ENCODE results near the gene NRXN3. TPM values are rescaled to one million over a fixed set of nuclear protein-coding genes. Genes with fewer than 3 reads are reported as not detected.

NRXN3 gene
- total RNA-seq, 2 experiments from 2014 or later, result not detected

- no peaks in the 10 kb centered on the region for H3K4me1 ChIP-seq (ENCODE audit: insufficient read depth, low read length, poor library complexity, severe bottlenecking)
- no peaks in the 10 kb centered on the region for H3K36me3 ChIP-seq (ENCODE audit: insufficient read depth, low read length)
- H3K27ac ChIP-seq (ENCODE audit: low read depth, low read length, poor library complexity, severe bottlenecking), result no peak overlapping the region
- no peaks in the 10 kb centered on the region for H3K9me2 ChIP-seq (ENCODE audit: insufficient read depth, low read length)
- no peak for TF ChIP-seq CTCF (conservative IDR thresholded peaks at IDR 0.05; ENCODE audit: low read length)
- TF ChIP-seq EZH2phosphoT487 (IDR thresholded peaks at IDR 0.05; ENCODE audit: borderline replicate concordance, low read depth, low read length), result no peak
- no peaks in the 10 kb centered on the region for H4K20me1 ChIP-seq (ENCODE audit: insufficient read depth, low read length)
- POLR2A ChIA-PET, result interaction anchor here (0.5 kb wide), 1 partner anchor 13 kb away, joined by 3 read pairs; no protein-coding TSS in a partner anchor
- intact Hi-C loops (cut with micrococcal nuclease; ENCODE audit: unreplicated experiment), result no loop called here
- H3K4me3 ChIP-seq (ENCODE audit: low read depth, low read length, poor library complexity, severe bottlenecking), result no peak overlapping the region
- no peak overlapping the region for H2AFZ ChIP-seq (ENCODE audit: low read length)
- no peak for DNase-seq (ENCODE audit: low spot score)
- no peaks in the 10 kb centered on the region for H3K9me3 ChIP-seq (ENCODE audit: low read length)
- H3K79me2 ChIP-seq (ENCODE audit: insufficient read depth, low read depth, low read length), result no peaks in the 10 kb centered on the region
- no peak overlapping the region for H3K4me2 ChIP-seq (ENCODE audit: low read length)
- BruUV-seq (replicated peaks), result no TSS peak
- CTCF ChIA-PET (ENCODE audit: unreplicated experiment), result no interaction called here
These were observed 1084.0 kb downstream of the NRXN3 start for GRCh38 chr14:79254069-79254775.

GRCh38 chr14:79256380-79256779, 1086.2 kb downstream of the NRXN3 start:
- ChIA-PET CTCF (ENCODE audit: unreplicated experiment) (no interaction called here), POLR2A (interaction anchor here (0.5 kb wide), 1 partner anchor 14 kb away, joined by 3 read pairs; no protein-coding TSS in a partner anchor)
- no peaks in the 10 kb centered on the region for H3K79me2 ChIP-seq (ENCODE audit: insufficient read depth, low read depth, low read length)
- intact Hi-C loops (cut with micrococcal nuclease; ENCODE audit: unreplicated experiment), result no loop called here
- no peaks in the 10 kb centered on the region for H4K20me1 ChIP-seq (ENCODE audit: insufficient read depth, low read length)
- no TSS peak for BruUV-seq (replicated peaks)
- H3K9me2 ChIP-seq (ENCODE audit: insufficient read depth, low read length), result no peaks in the 10 kb centered on the region
- TF ChIP-seq CTCF (conservative IDR thresholded peaks at IDR 0.05; ENCODE audit: low read length) (no peak), EZH2phosphoT487 (IDR thresholded peaks at IDR 0.05; ENCODE audit: borderline replicate concordance, low read depth, low read length) (no peak)
- no peaks in the 10 kb centered on the region for H3K4me1 ChIP-seq (ENCODE audit: insufficient read depth, low read length, poor library complexity, severe bottlenecking)
- H3K27ac ChIP-seq (ENCODE audit: low read depth, low read length, poor library complexity, severe bottlenecking), result no peak overlapping the region
- H3K4me3 ChIP-seq (ENCODE audit: low read depth, low read length, poor library complexity, severe bottlenecking), result no peak overlapping the region
- no peak overlapping the region for H3K4me2 ChIP-seq (ENCODE audit: low read length)
- no peaks in the 10 kb centered on the region for H3K36me3 ChIP-seq (ENCODE audit: insufficient read depth, low read length)
- H3K9me3 ChIP-seq (ENCODE audit: low read length), result no peaks in the 10 kb centered on the region
- no peak for DNase-seq (ENCODE audit: low spot score)
- H2AFZ ChIP-seq (ENCODE audit: low read length), result no peak overlapping the region

- Histone ChIP-seq H3K9me3 (ENCODE audit: low read length) (no peaks in the 10 kb centered on the region), H3K4me3 (ENCODE audit: low read depth, low read length, poor library complexity, severe bottlenecking) (no peak overlapping the region), H3K36me3 (ENCODE audit: insufficient read depth, low read length) (no peaks in the 10 kb centered on the region), H3K4me2 (ENCODE audit: low read length) (no peak overlapping the region), H4K20me1 (ENCODE audit: insufficient read depth, low read length) (no peaks in the 10 kb centered on the region), H3K79me2 (ENCODE audit: insufficient read depth, low read depth, low read length) (no peaks in the 10 kb centered on the region), H3K9me2 (ENCODE audit: insufficient read depth, low read length) (no peaks in the 10 kb centered on the region), H2AFZ (ENCODE audit: low read length) (no peak overlapping the region), H3K4me1 (ENCODE audit: insufficient read depth, low read length, poor library complexity, severe bottlenecking) (no peaks in the 10 kb centered on the region), H3K27ac (ENCODE audit: low read depth, low read length, poor library complexity, severe bottlenecking) (no peak overlapping the region)
- intact Hi-C loops (cut with micrococcal nuclease; ENCODE audit: unreplicated experiment), result no loop called here
- no TSS peak for BruUV-seq (replicated peaks)
- ChIA-PET CTCF (ENCODE audit: unreplicated experiment) (no interaction called here), POLR2A (no interaction called here)
- no peak for DNase-seq (ENCODE audit: low spot score)
- no peak for TF ChIP-seq EZH2phosphoT487 (IDR thresholded peaks at IDR 0.05; ENCODE audit: borderline replicate concordance, low read depth, low read length)
These were observed 1090.2 kb downstream of the NRXN3 start for GRCh38 chr14:79260406-79260805.
